HepG2 (cell line): ENCODE results near the gene PKIG. TPM values are rescaled to one million over a fixed set of nuclear protein-coding genes. Genes with fewer than 3 reads are reported as not detected.

Source experiments
- CHD4 ChIP-seq: fragments of 200-600 bp; sonication (generic); IDR thresholded peaks from 2 replicates; pipeline ENCODE4 v1.7.0; 2017; ENCODE audit warnings: mild to moderate bottlenecking, low read length, borderline replicate concordance
- FOSL1 ChIP-seq: sonication (generic); formaldehyde crosslinking; IDR thresholded peaks from 2 replicates; pipeline ENCODE4 v1.9.0; 2021; ENCODE audit warnings: missing genetic modification reagents, borderline replicate concordance
- FOXP1 ChIP-seq, 2 experiments: fragments of 450-650 bp in 1 of 2; IDR thresholded peaks; 2 replicates each; pipeline ENCODE4 v1.6.1; 2017 to 2018; ENCODE audit warnings: antibody characterized with exemption in 1 of 2
- HIC2 ChIP-seq: sonication (generic); formaldehyde crosslinking; IDR thresholded peaks from 2 replicates; pipeline ENCODE4 v1.9.0; 2022; ENCODE audit warnings: low read depth, missing genetic modification reagents
- PHF20 ChIP-seq: sonication (generic); formaldehyde crosslinking; IDR thresholded peaks from 2 replicates; pipeline ENCODE4 v1.5.0; 2020; ENCODE audit warnings: mild to moderate bottlenecking, missing genetic modification reagents
- RAD51 ChIP-seq: fragments of 450-650 bp; IDR thresholded peaks from 2 replicates; pipeline ENCODE4 v1.6.1; 2016; ENCODE audit warnings: borderline replicate concordance
- SMAD9 ChIP-seq: sonication (generic); formaldehyde crosslinking; IDR thresholded peaks from 2 replicates; pipeline ENCODE4 v1.5.1; 2020; ENCODE audit warnings: mild to moderate bottlenecking, missing genetic modification reagents
- XBP1 ChIP-seq: sonication (generic); formaldehyde crosslinking; IDR thresholded peaks from 2 replicates; pipeline ENCODE4 v1.5.0; 2020; ENCODE audit warnings: missing genetic modification reagents
- ZNF3 ChIP-seq: IDR thresholded peaks from 2 replicates; pipeline ENCODE4 v1.7.0; 2017; ENCODE audit warnings: inconsistent platforms
- ZNF501 ChIP-seq: sonication (generic); formaldehyde crosslinking; IDR thresholded peaks from 2 replicates; pipeline ENCODE4 v1.5.1; 2020; ENCODE audit warnings: mild to moderate bottlenecking, moderate library complexity, missing genetic modification reagents
- ZNF512B ChIP-seq: sonication (generic); formaldehyde crosslinking; IDR thresholded peaks from 2 replicates; pipeline ENCODE4 v1.5.1; 2020; ENCODE audit warnings: missing genetic modification reagents, mild to moderate bottlenecking, borderline replicate concordance
- polyA plus RNA-seq, 8 experiments: library from polyadenylated mRNA; depleted of rRNA in 3 of 8; stranded (reverse) in 7 of 8; unstranded in 1 of 8; fragments of >200 nt; fragmentation: Illumina TruSeq in 4 of 8; extraction: Trizol in 4 of 8; gene quantifications; 2 replicates each; pipeline versions ENCODE4 v1.2.1 to v1.2.3, GENCODE V29; 2011 to 2016; ENCODE audit warnings: low read depth in 4 of 8, missing spikeins in 1 of 8, mixed read lengths in 1 of 8; ENCODE audit not compliant: insufficient read depth in 1 of 8
- total RNA-seq, 5 experiments: library from RNA; depleted of rRNA; stranded (reverse); fragments of >200 nt; fragmentation: Illumina TruSeq; extraction: Trizol; gene quantifications; 2 replicates each; pipeline ENCODE4 v1.2.3, GENCODE V29; 2016; ENCODE audit warnings: low read depth in 1 of 5

PKIG gene
- total and polyA plus RNA-seq, 2 of the 13 experiments (the other 11 are each of a cell fraction or from before 2014, with no cell fraction given): 30.8 to 44.5 TPM

- TF ChIP-seq HIC2 (CRISPR knock-in tag): no peak
- peak; percentile 92; the same call in 1 of the 2 replicates for TF ChIP-seq SMAD9
- no peak for TF ChIP-seq CHD4
- no peak; the same call in 1 of the 2 replicates for TF ChIP-seq FOSL1 (CRISPR knock-in tag)
- no peak for TF ChIP-seq RAD51
- no peak for TF ChIP-seq ZNF3 (CRISPR knock-in tag)
- peak; percentile 92 for TF ChIP-seq ZNF501 (CRISPR knock-in tag)
- no peak for TF ChIP-seq ZNF512B (CRISPR knock-in tag)
- TF ChIP-seq PHF20: peak; percentile 88
- no peak for TF ChIP-seq FOXP1 (IDR thresholded peaks at IDR 0.05)
- peak; percentile 40; the same call in 1 of the 2 replicates for TF ChIP-seq FOXP1 (CRISPR knock-in tag; IDR thresholded peaks at IDR 0.05)
- TF ChIP-seq XBP1 (CRISPR knock-in tag): no peak
Observed at GRCh38 chr20:44609516-44610312, 27.3 kb downstream of the PKIG start (continued).
